Measurements from ENCODE around the gene SGO2.
"Not testable (repeated sequence)": the region's sequence is repeated elsewhere in the genome, so short reads cannot be mapped to it uniquely, and the experiment has no call there.

Gene SGO2

GRCh38 chr2:200525066-200525465 is 941 bp upstream of the SGO2 start:
- DNase-seq (ENCODE audit: low spot score), result no peak

- no peak for DNase-seq (ENCODE audit: low spot score)
Observed at GRCh38 chr2:200525551-200525881, 491 bp upstream of the SGO2 start.

DNA sequence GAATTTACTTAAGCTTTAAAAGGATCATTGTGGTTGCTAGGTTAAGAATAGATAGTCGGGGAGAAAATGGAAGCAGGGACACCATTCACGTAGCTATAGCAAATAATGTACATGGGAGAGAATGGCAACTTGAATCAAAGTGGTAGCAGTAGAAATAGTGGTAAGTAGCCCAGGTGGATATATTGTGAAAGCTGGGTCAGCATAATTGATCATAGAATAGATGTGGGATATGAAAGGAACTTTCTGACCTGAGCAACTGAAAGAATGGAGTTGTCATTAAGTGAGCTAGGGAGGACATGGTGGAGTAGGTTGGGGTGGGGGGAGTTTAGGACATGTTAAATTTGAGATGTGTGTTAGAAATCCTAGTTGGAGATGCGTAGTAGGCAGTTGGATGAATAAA is 2.2 kb downstream of the SGO2 start:
- no peak for DNase-seq (ENCODE audit: low spot score)

- no peak for DNase-seq (ENCODE audit: low spot score)
Observed at GRCh38 chr2:200533754-200534153, 7.7 kb downstream of the SGO2 start.

DNA sequence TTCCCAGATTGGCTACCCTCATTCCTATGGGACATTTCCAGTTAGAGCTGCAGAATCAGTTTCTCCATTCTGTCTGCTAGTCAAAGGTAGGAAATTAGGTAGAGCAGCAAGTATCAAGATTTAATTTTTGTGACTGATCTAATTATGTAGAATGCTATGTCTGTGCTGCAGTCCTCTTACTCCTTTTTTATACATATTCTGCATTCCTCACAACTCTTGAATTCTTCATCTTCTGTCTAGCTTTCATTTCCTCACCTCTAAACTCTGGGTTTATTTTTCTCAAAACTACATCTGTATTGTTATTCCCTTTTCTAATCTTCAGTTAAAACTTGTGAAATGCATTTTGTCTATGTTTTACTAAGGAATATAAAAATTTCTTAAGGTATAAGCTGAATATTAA is 8.6 kb downstream of the SGO2 start:
- no peak for DNase-seq (ENCODE audit: low spot score)

DNA sequence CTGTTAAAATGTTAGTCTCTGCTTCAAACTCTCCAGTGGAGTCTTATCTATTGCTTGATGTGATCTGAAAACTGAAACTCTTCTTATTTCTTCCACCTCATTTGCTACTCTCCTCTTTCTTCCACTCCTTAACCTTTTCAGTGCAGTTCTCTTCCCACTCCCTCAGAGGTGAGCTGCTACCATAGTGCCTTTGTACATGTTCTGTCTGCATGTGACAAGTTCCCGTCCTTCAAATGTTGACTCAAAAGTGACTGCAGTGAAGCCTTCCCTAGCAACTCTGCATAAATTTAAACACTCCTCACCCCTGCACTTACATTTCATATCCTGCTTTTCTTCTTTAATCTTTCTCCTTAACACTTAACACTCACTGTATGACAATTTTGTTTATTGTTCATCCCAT is 12.1 kb downstream of the SGO2 start:
- no peak for DNase-seq (ENCODE audit: low spot score)

- no peak for DNase-seq (ENCODE audit: low spot score)
Observed at GRCh38 chr2:200540793-200541192, 14.8 kb downstream of the SGO2 start.

- DNase-seq (ENCODE audit: low spot score), result not testable (repeated sequence)
Observed at GRCh38 chr2:200566596-200566995, 40.6 kb downstream of the SGO2 start.

GRCh38 chr2:200567932-200568331 is 41.9 kb downstream of the SGO2 start:
- no peak for DNase-seq (ENCODE audit: low spot score)

- DNase-seq (ENCODE audit: low spot score), result peak; percentile 45
Observed at GRCh38 chr2:200575957-200576356, 50.0 kb downstream of the SGO2 start.

DNA sequence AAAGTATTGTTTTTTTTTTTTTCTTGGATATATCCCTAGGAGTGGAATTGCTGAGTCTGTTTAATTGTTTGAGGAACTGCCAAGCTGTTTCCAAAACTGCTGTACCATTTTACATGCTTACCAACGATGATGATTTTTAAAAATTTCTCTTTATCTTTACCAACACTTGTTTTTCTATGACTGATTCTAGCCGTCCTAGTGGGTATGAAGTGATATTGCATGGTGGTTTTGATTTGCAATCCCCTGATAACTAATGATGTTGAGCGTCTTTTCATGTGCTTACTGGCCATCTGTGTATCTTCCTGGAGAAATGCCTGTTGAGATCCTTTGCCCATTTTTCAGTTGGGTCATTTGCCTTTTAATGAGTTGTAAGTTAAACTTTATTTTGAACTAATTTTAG is 51.0 kb downstream of the SGO2 start:
- no peak for DNase-seq (ENCODE audit: low spot score)

- peak; percentile 13 for DNase-seq (ENCODE audit: low spot score)
Observed at GRCh38 chr2:200578778-200579177, 52.8 kb downstream of the SGO2 start.

- no peak for DNase-seq (ENCODE audit: low spot score)
Observed at GRCh38 chr2:200584639-200585038, 58.6 kb downstream of the SGO2 start.

DNA sequence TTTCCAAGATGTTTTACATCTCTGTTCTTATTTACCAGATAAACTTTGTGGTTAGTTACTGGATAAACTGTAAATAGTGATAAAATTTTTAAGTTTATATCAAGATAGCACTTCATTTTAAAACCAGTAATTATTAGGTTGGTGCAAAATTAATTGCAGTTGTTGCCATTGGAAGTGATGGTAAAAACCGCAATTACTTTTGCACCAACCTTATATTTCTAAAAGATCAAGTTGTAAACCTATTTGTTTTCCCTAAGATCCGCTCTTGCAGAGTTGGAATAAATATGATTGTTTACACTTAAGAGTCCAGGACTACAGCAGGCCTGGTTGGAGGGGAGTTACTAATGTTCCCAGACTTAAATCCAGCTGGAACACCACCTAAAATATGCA is 59.3 kb downstream of the SGO2 start:
- no peak for DNase-seq (ENCODE audit: low spot score)

DNA sequence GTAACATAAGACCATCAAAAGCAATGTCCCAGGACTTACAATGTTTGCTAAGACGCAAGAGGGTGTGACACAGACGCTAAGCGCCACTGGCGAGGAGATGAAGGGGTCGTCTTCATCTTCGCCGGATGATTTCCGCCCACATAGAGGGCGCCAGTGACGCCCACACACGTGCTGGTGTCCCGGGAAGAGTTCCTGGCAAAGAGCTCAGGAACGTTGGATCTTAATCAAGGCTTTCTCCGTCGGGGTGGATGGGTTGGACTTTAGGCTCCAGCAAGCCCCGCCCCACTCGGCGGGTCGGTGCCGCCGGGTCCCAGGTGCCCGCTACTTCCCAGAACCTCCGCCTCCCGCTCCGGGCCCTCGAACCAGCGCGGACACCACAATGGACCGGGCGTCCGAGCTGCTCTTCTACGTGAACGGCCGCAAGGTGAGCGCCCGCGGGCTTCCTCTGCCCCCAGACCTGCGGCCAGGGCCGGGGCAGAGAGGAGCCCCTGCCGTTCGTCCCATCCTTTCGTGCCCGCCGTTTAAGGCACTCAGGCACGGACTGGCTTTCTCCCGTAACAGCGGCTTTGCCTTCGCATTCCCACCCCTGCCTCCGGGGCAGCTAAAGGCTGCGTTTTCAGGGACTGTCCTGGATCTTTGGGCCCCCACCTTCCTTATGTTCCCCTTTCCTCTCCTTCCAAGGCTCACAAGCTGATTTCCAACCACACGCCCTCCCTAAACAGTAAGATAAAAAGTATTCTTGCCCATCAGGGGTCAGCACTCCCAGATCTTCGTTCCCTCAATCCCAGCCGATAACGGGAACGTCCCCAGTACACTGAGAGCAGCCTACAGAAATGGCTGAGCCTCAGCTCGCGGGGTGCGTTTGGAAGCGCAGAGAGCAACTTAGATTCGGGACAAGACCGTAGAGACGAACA is 60.0 kb downstream of the SGO2 start, which contains the start of gene AOX1:
TSS of gene AOX1 (plus strand) at position 285 of the 914 bp plus-strand sequence. CDS start at position 380, 95 bp downstream.
- peak; percentile 76 for DNase-seq (ENCODE audit: low spot score)

- DNase-seq (ENCODE audit: low spot score), result no peak
Observed at GRCh38 chr2:200586644-200586975, 60.6 kb downstream of the SGO2 start.

DNA sequence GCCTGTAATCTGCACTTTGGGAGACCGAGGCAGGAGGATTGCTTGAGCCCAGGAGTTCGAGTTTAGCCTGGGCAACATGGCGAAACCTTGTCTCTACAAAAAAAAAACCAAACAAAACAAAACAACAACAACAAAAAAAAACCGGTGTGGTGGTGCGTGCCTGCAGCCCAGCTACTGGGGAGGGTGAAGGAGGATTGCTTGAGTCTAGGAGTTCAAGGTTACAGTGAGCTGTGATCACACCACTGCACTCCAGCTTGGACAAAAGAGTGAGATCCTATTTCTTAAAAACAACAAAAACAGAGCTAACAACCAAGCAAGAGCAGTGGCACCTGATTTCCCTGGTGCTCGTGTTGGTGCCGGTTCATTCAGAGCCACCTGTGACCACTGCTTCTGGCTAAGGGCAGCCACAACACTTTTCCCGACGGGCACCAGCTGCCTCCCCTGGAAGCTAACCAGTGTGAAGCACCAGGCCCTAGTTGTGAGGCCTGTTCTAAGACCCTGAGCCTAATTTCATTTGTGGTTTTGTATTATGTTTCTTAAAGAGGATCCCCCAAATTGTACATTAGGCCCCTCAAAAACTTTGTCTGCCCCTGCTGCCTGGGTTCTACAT is 61.1 kb downstream of the SGO2 start:
- DNase-seq (ENCODE audit: low spot score), result no peak

GRCh38 chr2:200588076-200588678 is 62.2 kb downstream of the SGO2 start:
- DNase-seq (ENCODE audit: low spot score), result no peak

- DNase-seq (ENCODE audit: low spot score), result peak; percentile 38
Observed at GRCh38 chr2:200590090-200590489, 64.1 kb downstream of the SGO2 start.

DNA sequence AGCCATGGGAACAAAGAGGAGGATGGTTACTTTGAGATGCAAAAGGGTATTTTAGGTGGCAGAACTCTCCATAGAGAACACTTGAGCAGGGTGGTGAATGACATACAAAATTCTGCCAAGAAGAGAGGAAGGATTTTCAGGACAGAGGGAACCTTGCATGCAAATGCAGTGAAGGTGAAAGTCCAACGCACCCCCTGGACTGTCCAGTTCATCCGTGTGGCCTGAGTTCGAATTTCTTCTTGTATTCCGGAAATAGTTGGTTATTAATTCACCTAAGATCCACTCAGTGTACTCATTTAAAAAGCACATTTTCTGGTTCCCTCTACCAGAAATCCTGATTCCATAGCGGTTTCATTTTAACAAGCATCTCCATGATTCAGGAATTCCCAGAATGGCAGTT is 65.3 kb downstream of the SGO2 start:
- DNase-seq (ENCODE audit: low spot score), result no peak

DNA sequence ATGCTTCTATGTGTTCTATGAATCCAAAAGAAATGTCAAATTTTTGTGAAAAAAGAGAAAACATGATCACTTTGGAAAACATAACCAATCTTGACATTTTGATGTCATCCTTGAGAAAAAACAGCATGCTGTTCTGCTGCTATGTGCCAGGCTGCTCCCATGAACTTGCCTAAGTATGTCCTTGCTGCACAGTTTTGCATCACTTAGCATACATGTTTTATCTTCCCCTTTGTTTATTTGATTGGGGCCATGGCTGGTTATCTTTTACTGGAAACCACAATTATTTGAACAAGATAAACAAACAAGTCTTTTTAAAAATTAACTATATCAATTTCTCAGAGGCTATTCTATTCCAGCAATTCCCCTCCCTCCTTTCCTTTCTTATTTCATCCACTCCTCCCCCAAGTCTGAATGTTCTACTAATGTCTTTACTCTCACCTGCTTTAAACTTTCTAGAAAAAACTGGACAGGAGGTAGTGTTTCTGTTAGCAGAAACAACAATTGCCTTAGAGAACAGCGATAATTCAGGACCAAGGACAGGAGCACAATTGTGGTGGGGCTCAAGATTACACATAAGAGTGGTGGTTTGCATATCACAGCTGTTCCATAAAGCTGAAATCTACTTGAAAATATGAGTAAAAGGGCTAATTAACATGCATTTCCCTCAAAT is 66.5 kb downstream of the SGO2 start:
- DNase-seq (ENCODE audit: low spot score), result no peak

DNA sequence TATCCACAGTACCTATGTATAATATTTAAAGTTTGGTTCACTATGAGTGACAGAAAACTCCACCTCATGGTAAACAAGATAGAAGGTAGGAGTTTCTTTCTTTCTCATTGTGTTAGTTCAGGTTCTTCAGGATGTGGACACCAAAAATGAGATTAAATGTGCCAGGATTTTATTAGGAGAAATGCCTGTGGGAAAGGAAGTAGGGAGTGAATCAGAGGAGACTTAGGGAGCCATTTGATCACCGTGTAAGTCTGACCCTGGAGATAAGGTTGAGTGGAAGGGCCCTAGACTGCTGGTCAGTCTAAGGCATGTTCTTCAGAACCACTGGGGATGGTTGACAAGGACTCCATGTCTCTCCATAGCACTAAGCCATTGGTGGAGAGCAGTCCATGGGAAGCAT is 67.9 kb downstream of the SGO2 start:
- DNase-seq (ENCODE audit: low spot score), result no peak

DNA sequence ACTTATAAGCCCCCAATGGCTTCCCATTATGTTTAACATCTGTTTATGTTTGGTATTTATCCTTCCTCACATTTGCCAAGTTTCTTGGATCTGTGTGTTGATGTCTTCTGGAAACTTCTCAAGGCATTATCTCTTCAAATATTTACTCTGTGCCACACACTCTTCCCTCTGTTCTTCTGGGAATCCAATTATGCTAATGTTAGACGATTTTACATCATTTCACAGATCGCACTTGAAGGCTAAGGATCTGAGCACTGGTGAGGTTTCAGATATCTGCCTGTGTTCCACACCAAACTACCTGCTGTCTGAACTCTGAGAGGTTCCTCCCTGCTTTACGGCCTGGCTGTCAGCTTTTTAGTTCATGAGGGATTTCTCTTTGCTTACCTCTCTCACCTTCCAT is 69.9 kb downstream of the SGO2 start:
- no peak for DNase-seq (ENCODE audit: low spot score)
